Liver (tissue), 9 donors: ENCODE results near the gene CDC42SE1. TPM values are rescaled to one million over a fixed set of nuclear protein-coding genes. Genes with fewer than 3 reads are reported as not detected.
"Not testable (repeated sequence)": the region's sequence is repeated elsewhere in the genome, so short reads cannot be mapped to it uniquely, and the experiment has no call there.

Source experiments
- DNase-seq: peaks from one replicate; pipeline ENCODE4 v3.0.0-alpha.2; 2017; ENCODE audit warnings: low spot score
- H3K27ac ChIP-seq, 2 donors: one replicate each; pipeline ENCODE4 v1.7.0; 2013; ENCODE audit warnings: inconsistent platforms in 2 of 2, low read length in 2 of 2, control low read depth in 1 of 2, low read depth in 1 of 2, mild to moderate bottlenecking in 1 of 2
- H3K27me3 ChIP-seq, 4 donors: one replicate each; pipeline versions ENCODE4 v1.6.1 to v1.7.0; 2013; ENCODE audit warnings: low read length in 3 of 4, inconsistent platforms in 1 of 4, mild to moderate bottlenecking in 1 of 4, moderate library complexity in 1 of 4; ENCODE audit not compliant: control insufficient read depth in 4 of 4, insufficient read depth in 4 of 4
- H3K36me3 ChIP-seq, 4 donors: one replicate each; pipeline versions ENCODE4 v1.6.1 to v1.7.0; 2013; ENCODE audit warnings: low read length in 3 of 4, mild to moderate bottlenecking in 3 of 4, low read depth in 1 of 4, moderate library complexity in 1 of 4; ENCODE audit not compliant: control insufficient read depth in 4 of 4, insufficient read depth in 3 of 4
- H3K4me1 ChIP-seq, 4 donors: one replicate each; pipeline versions ENCODE4 v1.6.1 to v1.7.0; 2013; ENCODE audit warnings: low read length in 3 of 4, mild to moderate bottlenecking in 3 of 4, moderate library complexity in 1 of 4; ENCODE audit not compliant: control insufficient read depth in 4 of 4, insufficient read depth in 4 of 4
- H3K4me3 ChIP-seq, 3 donors: one replicate each; pipeline versions ENCODE4 v1.6.1 to v1.7.0; 2013; ENCODE audit warnings: low read length in 3 of 3, control low read depth in 1 of 3, low read depth in 1 of 3, mild to moderate bottlenecking in 1 of 3
- H3K9ac ChIP-seq, 2 donors: one replicate each; pipeline ENCODE4 v1.7.0; 2013; ENCODE audit warnings: low read length in 2 of 2, mild to moderate bottlenecking in 2 of 2, moderate library complexity in 2 of 2, control low read depth in 1 of 2, low read depth in 1 of 2
- H3K9me3 ChIP-seq, 4 donors: one replicate each; pipeline versions ENCODE4 v1.6.1 to v1.7.0; 2013; ENCODE audit warnings: low read length in 3 of 4; ENCODE audit not compliant: control insufficient read depth in 4 of 4
- ATF3 ChIP-seq: IDR thresholded peaks from 2 replicates; pipeline ENCODE4 v1.6.1; 2016; ENCODE audit warnings: antibody characterized with exemption
- CTCF ChIP-seq: fragments of 150-350 bp; IDR thresholded peaks from 2 replicates; pipeline ENCODE4 v1.5.1; 2017; ENCODE audit warnings: improper control_type of control experiment, low read depth, low read length; ENCODE audit not compliant: missing input control
- EGR1 ChIP-seq, 2 donors: IDR thresholded peaks; 2 replicates each; pipeline ENCODE4 v1.6.1; 2016 to 2018; ENCODE audit warnings: antibody characterized with exemption in 2 of 2, low read depth in 2 of 2
- FOXA2 ChIP-seq: IDR thresholded peaks from 2 replicates; pipeline ENCODE4 v1.6.1; 2016; ENCODE audit warnings: antibody characterized with exemption
- HNF4A ChIP-seq, 2 donors: conservative IDR thresholded peaks; 2 replicates each; pipeline ENCODE4 v1.6.1; 2016; ENCODE audit warnings: antibody characterized with exemption in 2 of 2, mild to moderate bottlenecking in 2 of 2
- HNF4G ChIP-seq: IDR thresholded peaks from 2 replicates; pipeline ENCODE4 v1.6.1; 2016; ENCODE audit warnings: antibody characterized with exemption
- NR2F2 ChIP-seq: IDR thresholded peaks from 2 replicates; pipeline ENCODE4 v1.6.1; 2016; ENCODE audit warnings: antibody characterized with exemption
- REST ChIP-seq: IDR thresholded peaks from 2 replicates; pipeline ENCODE4 v1.6.1; 2016; ENCODE audit warnings: antibody characterized with exemption, mild to moderate bottlenecking
- RXRA ChIP-seq, 2 donors: IDR thresholded peaks; 2 replicates each; pipeline ENCODE4 v1.6.1; 2017 to 2018; ENCODE audit warnings: antibody characterized with exemption in 2 of 2, mild to moderate bottlenecking in 1 of 2
- SP1 ChIP-seq: IDR thresholded peaks from 2 replicates; pipeline ENCODE4 v1.6.1; 2018; ENCODE audit warnings: antibody characterized with exemption, mild to moderate bottlenecking
- TAF1 ChIP-seq: conservative IDR thresholded peaks from 2 replicates; pipeline ENCODE4 v1.6.1; 2016; ENCODE audit warnings: antibody characterized with exemption, mild to moderate bottlenecking
- YY1 ChIP-seq: IDR thresholded peaks from 2 replicates; pipeline ENCODE4 v1.6.1; 2016; ENCODE audit warnings: antibody characterized with exemption, mild to moderate bottlenecking
- ZBTB33 ChIP-seq: IDR thresholded peaks from 2 replicates; pipeline ENCODE4 v1.6.1; 2016; ENCODE audit warnings: antibody characterized with exemption
- WGBS: extraction: QIAGEN DNeasy Blood & Tissue Kit; methylation state at CpG from one replicate; pipeline ENCODE4 v1.1.7; 2013; 5-methylcytosine and 5-hydroxymethylcytosine counted together
- polyA plus RNA-seq, 2 donors: library from polyadenylated mRNA; stranded (reverse) in 1 of 2; unstranded in 1 of 2; fragments of 200-250 nt in 1 of 2; fragments of >200 nt in 1 of 2; fragmentation: Nextera tagmentation in 1 of 2; extraction: Ambion mirVana in 1 of 2; gene quantifications; one replicate each; pipeline versions ENCODE4 v1.2.1 to v1.2.3, GENCODE V29; 2013 to 2015
- total RNA-seq, 2 donors: library from RNA; depleted of rRNA; stranded (reverse); fragments of >200 nt; gene quantifications; one replicate each; pipeline ENCODE4 v1.2.3, GENCODE V29; 2014
- donor health status: healthy.
- donor health status: healthy.
- donor health status: healthy.
- donor health status: healthy.
- donor health status: healthy.

Gene CDC42SE1
- total and polyA plus RNA-seq, 4 donors: 9.5 to 28.1 (median 16.7) TPM

GRCh38 chr1:151098126-151098525 lies 38.7 kb upstream of the CDC42SE1 start:
- TF ChIP-seq HNF4A (conservative IDR thresholded peaks at IDR 0.05) (no peak), CTCF (no peak), NR2F2 (no peak), EGR1 (IDR thresholded peaks at IDR 0.05; ENCODE audit: low read depth in 2 of 2) (no peak), SP1 (no peak), YY1 (no peak), HNF4G (no peak), ATF3 (no peak), TAF1 (no peak), FOXA2 (no peak), ZBTB33 (no peak), RXRA (IDR thresholded peaks at IDR 0.05) (no peak), REST (no peak)
- no peak for DNase-seq

GRCh38 chr1:151097426-151097825 lies 38.0 kb upstream of the CDC42SE1 start:
- H3K4me1 ChIP-seq, H3K4me3 ChIP-seq, H3K27me3 ChIP-seq, H3K9ac ChIP-seq, DNase-seq, H3K36me3 ChIP-seq, H3K9me3 ChIP-seq, H3K27ac ChIP-seq: not testable (repeated sequence)
- 95% methylated on average over 6 of the region's 6 CpGs for WGBS

More at GRCh38 chr1:151098126-151098525, 38.7 kb upstream of the CDC42SE1 start:
- no peak overlapping the region for H3K9ac ChIP-seq
- WGBS: 98% methylated on average over 1 of the region's 1 CpG
- no peaks in the 10 kb centered on the region for H3K9me3 ChIP-seq
- no peaks in the 10 kb centered on the region for H3K4me1 ChIP-seq
- H3K36me3 ChIP-seq: peaks cover under 1 to 8% (median 2%) of the 10 kb centered on the region in 4 donors
- H3K27me3 ChIP-seq: no peaks in the 10 kb centered on the region
- no peak overlapping the region for H3K27ac ChIP-seq
- no peak overlapping the region for H3K4me3 ChIP-seq
